Fibroblast of skin of scalp (primary cell): ENCODE data around the gene LYSMD4.
A peak's percentile ranks its signal among the peaks of the same experiment; 100 is the strongest.

ENCODE experiments used
- DNase-seq: peaks from one replicate; pipeline ENCODE4 v3.0.0-alpha.2; 2013

The LYSMD4 gene

DNA sequence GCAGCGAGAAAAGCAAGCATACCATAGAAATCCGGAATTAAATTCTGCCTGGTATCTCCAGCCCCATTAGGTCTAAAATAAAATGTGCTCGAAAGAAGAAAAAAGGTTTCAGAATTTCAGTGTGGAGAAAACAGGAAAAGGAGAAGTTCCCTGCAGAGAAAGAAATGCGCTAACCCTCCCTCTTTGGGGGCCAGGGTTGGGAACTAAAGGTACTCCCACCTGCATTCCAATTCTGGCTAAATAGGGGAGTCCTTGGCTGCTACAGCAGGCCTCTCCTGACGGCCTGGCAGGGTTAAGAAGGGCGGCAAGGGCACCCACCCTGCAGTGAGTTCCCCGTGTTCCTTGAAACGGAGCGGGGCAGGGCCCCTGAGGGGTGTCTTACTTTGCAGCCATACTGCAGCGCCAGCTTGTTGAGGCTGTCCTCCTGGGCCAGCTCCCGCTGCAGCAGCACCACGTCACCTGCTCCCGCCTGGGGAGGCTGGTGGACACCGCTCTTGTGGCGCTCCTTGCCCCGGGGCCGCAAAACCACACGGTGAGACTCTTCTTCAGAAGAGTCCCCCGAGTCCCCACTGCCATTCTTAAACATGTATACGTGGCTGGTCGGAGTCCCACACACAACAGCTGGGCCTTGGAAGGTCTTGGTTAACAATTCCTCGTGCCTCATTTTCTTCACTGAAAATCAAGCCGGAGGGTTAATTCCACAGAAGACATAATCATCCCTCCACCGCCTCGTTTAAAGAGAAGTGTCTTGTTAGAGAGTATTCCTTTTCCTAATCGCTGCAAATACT lies 1.7 kb downstream of the LYSMD4 start:
- no peak for DNase-seq

DNA sequence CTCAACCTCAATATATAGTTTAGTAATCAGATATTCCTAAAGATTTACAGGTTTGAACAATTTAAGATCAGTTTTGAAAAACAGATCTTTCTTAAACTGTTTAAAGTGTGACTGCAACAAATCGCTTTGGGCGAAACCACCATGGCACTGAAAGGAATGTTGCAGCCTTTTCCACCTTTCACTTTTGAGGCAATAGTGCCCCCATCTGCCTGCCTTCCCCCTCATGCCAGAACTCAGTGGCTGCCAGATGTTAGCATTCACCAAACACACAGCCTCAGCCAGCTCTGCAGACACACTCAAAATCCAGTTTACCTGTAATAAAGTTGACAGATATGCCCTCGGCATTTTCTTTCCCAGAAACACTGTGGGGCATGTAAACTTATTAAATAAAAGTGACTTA lies 3.3 kb downstream of the LYSMD4 start:
- peak; percentile 54 for DNase-seq

DNA sequence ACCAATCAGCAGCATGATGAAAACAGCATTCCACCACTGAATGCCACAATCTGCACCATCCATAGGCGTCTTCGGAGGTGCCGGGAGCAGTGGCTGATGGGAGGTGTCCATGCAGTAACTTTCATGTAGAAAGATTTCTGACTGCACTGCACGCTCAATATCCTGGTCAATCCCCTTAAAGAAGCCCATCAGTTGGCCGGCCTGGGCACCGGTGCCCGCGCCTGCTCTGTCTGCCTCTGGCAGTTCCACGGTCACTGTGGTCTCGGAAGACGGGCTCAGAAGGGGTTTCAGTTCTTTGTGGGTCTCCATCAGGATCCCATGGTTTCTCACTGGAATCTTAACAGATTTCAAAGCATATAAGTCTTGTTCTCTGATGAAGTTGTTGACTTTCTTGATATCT lies 3.9 kb downstream of the LYSMD4 start:
- no peak for DNase-seq

DNA sequence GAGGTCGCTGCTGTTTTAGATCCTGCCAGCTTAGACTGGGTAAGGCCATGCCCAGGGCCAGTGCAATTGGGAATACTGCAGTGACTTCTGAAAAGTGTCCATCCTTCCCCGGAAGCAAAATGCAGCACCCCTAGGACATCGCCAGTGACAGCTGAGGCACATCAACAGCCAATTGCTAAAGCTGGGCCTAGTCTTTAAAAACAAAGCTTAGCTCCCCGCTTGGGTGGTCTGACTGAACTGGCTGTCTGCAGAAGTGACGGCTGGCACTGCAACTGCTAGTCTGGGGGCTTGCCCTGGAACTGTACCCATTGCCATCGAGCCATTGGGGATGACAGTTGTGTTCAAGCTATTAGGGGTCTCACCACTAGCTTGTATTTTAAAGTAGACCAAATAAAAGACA lies 4.3 kb downstream of the LYSMD4 start:
- no peak for DNase-seq

DNA sequence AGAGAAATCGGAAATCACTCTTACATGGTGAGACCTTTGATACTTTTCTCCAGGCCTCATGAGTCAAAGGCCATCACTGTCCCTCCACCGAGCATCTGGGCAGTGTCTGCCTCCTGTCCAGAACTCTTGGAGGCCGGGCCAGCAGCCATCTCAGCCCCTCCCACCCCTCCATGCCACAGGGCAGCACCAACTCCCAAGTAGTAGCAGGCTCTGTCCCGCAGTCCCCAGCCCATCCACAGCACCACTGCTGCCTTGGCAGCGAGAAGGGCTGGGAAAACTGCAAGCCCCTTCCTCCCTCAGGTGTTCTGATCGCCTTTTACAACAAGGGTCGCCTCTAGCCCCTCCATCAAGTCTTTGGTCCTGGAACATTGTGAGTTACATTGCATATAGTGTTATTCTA lies 5.5 kb downstream of the LYSMD4 start:
- DNase-seq = no peak

DNA sequence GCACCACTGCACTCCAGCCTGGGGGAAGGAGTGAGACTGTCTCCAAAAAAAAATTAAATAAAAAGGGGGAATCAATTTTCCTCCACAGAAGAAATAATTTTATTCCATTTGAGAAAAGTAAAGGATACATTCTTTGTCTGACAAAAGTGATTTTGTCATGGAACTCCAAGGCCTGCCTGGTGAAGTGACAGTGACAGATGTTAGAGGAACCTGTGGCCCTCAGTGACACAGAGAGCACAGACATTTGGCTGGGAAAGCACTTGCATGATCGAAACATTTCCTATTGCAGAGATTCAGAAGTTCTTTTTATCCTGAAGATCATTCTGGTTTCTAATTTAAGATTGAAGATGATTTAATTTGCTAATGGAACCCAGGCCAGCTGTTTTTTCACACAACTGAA lies 5.9 kb downstream of the LYSMD4 start:
- no peak for DNase-seq

DNA sequence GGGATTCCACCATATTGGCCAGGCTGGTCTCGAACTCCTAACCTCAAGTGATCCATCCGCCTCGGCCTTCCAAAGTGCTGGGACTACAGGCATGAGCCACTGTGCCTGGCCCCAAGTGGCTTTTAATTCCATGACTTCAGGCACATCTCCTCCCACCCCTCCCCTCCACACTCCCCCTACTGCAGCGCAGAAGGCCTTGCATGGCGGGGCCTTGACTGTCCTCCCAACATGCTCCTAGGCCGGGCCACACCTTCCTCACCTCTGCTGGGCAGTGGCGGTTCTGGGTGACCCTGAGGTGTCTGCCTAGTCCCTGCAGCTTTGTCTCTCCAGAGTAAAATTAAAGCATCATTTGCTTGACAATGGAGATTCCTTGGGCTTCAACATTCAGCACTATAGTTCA lies 6.9 kb downstream of the LYSMD4 start:
- no peak for DNase-seq

DNA sequence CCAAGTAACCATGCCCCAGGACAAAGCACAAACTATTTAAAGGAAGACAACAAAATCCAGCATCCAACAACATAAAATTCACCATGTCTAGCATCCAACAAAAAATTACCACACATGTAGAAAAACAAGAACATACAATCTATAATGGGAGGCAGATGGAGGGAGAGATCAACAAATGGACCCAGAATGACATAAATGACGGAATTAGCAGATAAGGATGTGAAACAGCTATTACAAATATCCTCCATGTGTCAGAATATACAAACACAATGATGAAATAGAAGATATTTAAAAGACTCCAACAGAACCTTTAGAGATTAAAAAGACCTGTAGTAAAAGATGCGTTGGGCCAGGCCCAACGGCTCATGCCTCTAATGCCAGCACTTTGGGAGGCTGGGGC lies 10.8 kb downstream of the LYSMD4 start:
- no peak for DNase-seq

DNA sequence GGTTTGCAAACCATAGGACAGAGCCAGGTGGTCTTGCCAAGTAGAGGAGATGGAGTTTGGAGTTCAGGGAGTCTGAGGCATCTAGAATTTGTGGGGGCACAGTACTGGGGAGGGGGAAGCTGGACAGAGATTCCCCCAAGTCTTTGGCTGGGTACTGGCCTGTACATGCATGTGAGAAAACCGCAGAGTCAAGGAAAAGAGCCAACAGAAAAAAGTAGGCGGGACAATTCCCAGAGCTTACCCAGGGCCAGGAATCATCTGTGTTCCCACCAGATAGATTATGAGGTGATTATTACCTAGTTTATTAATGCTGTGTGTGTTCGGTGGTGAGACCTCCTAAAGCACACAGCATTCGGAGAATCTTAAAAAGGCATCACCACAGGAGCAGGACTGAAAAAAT lies 11.3 kb downstream of the LYSMD4 start:
- DNase-seq = no peak

DNA sequence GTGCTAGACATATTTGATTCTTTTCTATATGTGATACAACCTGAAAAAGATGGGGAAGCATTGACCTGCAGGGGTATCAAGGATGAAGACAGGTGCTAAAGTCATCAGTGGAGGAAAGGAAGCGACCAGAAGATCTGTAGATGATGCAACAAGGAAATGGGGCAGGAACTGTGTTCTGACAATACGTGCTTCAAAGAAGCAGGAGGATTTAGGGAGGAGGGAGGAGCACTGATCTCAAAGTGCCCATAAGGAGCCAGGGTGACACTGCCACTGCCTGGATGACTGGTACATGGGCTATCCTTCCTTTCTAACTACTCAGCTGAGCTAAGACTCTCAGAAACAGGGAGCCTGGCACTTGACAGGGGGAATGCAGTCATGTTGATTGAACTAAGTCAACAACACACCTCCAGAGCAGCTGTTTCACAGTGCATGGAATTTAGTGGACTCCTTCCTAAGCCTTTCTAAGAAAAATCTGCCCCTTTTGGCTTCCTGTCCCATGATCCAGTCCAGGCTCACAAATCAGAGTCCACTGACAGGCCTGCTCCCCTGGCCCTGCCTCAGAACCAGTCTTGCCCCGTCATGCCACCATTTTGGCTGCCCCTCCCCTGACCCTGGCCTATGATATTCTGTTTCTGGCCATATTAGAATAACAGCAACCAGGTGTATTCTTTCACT lies 12.0 kb downstream of the LYSMD4 start:
- DNase-seq = no peak

DNA sequence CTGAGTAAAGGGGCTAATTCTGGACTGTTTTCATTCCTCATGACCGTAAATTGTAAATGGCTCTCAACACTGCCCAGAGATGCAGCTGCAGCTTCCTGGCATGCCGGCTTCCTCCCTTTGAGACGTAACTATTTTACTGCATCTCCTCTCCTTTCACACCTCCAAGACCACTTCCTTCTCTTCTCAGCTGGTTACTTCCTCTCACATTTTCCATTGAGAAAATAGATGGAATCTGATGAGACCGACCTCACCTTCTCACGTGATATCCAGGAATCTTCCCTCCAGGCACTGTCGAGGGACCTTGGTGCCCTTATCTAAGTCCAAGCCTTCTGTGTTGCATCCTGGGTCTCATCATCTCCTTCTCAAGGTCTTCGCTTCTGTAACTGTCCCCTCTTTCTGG lies 12.7 kb downstream of the LYSMD4 start:
- DNase-seq = no peak

DNA sequence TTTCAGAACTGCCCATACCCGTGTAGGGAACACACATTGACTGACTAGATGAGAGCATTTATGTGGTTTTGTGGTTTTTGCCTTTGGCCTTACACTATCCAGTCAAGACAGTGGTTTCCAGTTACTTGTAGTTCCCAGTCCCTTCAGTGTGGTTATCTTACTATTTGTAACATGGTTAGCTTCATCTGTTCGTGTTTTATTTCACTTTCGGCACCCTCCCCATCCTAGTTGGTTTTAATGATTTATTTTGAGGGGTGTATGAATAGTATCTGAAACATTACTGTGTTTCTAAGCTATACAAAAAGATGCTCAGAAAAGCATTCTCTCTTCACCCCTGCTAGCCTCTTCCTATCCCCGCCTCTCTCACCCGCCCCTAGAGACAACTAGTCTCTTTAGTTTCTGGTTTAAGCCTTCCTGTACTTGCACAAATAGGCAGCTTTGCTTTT lies 14.1 kb downstream of the LYSMD4 start:
- peak; percentile 66 for DNase-seq

DNA sequence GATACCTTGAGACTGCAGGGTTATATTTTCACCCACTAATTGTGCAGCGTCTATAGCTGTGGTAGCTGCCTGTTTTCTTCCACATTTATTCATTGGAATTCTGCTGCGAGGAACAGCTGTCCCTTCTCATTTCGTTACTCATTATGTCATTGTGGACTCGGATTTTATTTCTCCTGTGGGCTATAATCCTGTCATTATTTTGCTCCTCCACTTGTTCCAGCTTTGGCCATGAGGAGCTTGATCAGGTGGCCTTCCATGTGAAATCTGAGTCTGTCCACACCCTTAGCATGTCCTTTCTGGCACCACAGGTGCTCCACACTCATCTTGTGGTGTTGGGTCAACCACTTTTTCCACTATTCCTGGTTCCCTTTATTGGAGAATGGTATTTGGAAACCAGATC lies 14.8 kb downstream of the LYSMD4 start:
- DNase-seq = no peak

DNA sequence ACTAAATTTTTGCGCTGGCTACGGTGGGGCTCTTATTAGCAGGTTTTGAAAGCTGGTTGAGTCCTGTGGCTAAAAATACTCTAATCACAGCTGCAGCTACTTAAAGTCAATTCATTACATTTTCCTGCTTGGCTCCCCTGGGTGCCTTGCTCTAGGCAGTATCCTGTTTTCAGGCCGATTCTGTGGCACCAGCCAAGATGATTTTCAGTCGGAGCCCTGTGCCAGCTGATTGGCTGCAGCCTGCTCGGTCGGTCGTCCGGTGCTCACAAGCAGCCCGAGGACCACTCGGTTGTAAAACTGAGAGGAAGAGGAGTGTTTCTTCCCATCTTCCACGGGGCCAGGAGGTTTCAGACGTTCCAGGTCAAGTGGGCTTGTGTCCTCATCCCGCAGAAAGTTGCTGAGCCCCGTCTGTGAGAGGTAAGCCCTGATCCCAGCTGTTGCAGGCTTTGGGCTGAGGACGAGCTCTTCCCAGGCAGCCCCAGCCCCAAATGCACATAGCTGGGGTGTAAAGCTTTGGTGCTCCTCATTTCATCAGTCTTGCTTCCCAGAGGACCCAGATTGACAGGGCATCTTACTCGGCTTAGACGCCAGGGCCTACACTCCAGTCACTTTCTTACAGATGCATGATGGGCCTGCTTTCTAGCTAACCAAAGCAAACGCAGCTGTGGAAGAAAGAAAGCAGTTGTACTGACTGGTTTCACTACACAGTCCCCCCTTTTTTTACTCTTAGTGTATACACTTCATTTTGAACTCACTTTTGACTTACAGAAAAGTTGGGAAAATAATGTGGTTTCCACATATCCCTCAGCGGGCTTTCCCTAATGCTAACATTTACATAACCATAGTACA lies 15.9 kb downstream of the LYSMD4 start:
- peak; percentile 26 for DNase-seq

DNA sequence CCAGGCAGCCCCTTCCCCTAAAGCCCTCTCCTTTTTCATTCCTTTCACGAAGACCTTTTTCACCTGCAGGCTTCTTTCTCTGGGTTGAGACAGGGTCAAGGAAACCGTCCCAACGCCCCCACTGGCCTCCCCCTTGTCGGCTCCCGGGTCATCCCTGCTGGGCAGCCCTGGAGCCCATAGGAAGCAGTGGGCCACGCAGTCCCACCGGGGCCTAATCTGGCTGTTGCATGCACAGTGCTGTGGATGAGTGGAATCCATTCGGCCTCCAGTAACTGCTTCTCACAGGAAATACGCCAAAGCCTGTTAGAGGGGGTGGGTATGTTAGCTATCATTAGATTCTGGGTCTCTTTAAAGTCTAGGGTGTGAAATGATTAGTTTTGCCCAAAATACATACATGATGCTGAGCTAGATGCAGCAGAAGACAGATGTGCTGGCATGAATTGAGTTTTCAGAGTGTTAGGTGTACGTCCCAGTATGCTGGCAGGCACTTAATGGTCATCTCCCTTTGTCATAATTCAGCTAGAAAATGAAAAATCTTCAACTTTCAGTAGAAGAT lies 16.6 kb downstream of the LYSMD4 start:
- DNase-seq = no peak

DNA sequence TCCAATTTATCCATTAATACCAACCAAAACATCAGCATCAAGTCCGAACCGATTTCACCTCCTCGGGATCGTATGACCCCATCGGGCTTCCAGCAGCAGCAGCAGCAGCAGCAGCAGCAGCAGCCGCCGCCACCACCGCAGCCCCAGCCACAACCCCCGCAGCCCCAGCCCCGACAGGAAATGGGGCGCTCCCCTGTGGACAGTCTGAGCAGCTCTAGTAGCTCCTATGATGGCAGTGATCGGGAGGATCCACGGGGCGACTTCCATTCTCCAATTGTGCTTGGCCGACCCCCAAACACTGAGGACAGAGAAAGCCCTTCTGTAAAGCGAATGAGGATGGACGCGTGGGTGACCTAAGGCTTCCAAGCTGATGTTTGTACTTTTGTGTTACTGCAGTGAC lies 20.8 kb downstream of the LYSMD4 start:
- DNase-seq = no peak

DNA sequence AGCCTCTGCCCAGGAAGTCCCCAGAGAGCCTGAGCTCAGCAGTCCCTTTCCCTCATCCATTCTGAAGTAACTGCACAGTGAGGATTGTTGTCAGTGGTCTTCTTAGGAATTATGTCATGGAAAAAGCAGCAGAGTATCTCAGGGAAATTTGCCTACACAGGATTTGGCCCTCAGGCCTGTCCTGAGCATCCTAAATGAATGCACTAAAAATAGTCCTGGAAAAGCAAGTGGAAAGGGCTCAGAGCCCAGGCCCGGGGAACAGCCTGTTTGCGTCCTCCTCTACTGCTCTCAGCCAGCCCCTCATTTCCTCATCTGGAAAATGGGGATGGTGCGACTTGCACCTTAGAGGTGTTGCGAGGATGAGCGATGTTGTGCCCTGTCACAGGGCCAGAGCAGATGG lies 21.6 kb downstream of the LYSMD4 start:
- DNase-seq = no peak

DNA sequence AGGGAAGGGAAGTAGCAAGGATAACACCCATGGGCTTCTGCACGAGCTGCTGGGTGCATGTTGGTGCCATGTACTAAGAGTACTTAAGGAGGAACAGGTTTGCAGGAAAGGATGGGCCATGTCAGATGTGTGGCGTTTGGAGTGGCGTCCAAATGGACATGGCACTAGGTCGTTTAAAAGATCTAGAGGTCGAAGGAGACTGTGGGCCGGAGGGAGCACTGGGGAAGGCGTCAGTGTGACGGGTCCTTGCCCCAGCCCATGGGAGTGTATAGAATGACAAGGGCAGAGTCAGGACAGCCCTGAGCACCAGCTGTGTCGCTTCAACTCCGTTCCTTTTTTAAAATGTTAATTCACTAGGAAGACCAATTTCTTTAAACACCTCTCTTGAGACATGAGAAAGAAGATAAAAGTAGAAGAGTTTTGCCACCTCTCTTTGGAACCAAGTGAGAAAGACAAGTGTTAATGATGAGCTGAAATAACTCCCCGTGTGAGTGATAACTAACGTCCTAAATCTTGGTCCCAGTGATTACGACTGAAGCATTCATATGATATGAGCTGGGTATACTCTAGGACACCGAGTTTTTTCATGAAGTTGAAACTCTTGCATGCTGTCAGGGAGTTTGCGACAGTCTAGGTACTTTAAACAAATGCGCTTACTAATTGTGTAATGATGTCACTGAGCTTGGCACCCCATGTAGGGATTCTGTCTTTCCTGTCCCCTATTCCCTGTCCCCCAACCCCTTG lies 23.8 kb downstream of the LYSMD4 start:
- no peak for DNase-seq

DNA sequence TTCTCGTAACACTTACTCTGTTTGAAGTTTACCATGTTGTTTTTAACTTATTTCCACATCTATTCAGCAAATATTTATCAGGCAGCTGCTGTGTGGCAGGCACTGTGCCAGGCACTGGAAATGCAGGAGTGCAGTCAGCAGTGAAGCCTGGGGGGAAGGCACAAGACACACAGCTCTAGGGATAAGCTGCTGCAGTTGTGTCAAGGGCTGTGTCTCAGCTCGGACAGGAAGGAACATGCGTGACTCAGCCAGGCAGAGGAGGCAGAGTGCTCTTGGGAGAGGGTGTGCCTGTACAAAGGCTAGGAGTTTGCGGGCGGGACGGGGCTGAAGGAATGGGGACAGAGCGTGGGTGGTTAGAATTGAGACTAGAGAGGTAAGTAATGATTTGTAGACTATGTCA lies 24.7 kb downstream of the LYSMD4 start:
- DNase-seq = peak; percentile 87

DNA sequence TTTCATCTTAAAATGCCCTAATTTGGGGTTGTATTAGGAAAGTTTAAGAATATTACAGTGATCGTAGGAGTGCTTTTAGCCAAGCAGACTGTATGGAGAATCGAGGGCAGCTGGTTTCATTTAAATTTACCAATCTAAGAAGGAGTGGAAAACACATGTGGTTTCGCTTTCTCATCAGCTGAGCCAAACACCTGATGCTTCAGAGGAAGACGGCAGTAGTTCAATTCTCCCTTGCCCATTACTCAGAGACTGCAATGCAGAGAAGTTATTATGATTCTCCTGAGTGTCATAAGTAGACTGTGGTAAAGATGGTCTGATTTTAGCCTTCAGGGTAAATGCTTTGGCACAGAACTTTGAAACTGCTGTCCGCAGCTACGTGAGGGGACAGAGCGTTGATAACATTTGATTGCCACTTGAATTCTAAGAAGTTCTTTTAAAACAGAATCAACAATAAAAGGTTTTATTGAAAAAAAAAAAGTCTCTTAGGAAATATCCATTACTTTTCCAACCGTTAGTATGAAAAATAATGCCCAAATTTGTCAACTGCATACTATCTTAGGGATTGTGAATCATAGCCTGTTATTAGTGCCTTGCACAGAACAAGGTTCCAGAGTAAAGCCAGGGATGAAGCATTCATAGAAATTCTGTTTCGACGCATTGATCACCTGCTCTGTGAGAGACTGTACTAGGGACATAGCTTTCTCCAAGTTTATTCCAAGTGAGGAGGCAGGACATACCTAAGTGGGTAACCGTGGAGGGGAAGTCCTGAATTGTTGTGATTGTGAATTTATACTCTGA lies 25.6 kb downstream of the LYSMD4 start:
- DNase-seq = peak; percentile 22

DNA sequence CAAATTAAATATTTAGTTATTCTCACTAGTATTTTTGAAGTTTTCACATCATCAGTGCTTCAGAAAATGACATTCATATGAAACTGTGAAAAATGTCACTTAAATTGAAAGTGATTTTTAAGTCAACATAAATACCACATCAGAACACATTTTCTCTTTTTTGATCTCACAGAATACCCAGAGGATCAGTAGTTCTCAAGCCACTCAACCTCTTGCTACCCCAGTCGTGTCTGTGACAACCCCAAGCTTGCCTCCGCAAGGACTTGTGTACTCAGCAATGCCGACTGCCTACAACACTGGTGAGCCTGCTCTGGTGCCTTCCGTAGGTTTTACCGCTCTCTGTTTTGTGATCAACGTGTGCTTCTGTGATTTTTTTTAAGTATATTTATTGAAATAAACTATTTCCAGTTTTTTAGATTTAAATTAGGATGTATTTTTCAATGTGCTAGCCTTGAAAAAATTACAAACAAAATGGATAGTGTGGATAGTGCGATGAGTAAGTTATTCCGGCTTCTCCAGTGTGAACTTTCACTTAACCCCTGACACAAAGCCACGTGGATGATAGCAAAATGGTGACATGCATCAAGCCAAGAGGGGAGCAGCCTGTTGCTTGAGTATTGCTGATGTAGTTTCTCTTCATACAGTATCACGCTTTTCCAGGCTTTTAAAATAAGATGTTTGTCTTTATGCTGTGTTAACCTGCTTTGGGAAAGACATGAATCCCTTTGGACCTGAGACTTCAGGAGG lies 26.5 kb downstream of the LYSMD4 start:
- no peak for DNase-seq
